Suprapubic skin (tissue), 4 donors: ENCODE results near the gene LEFTY1. TPM values are rescaled to one million over a fixed set of nuclear protein-coding genes. Genes with fewer than 3 reads are reported as not detected.

ENCODE experiments used
- DNase-seq, 2 donors: peaks; one replicate each; pipeline ENCODE4 v3.0.0-alpha.2; 2019; ENCODE audit warnings: low spot score in 2 of 2
- H3K27ac ChIP-seq: fragments of 200-600 bp; sonication (generic); one replicate; pipeline ENCODE4 v1.5.1; 2019
- H3K27me3 ChIP-seq: fragments of 200-600 bp; sonication (generic); one replicate; pipeline ENCODE4 v1.5.1; 2019
- H3K36me3 ChIP-seq: fragments of 200-600 bp; sonication (generic); one replicate; pipeline ENCODE4 v1.5.1; 2019
- H3K4me1 ChIP-seq: fragments of 200-600 bp; sonication (generic); one replicate; pipeline ENCODE4 v1.5.1; 2019
- H3K4me3 ChIP-seq: fragments of 200-600 bp; sonication (generic); one replicate; pipeline ENCODE4 v1.5.1; 2019; ENCODE audit warnings: mild to moderate bottlenecking
- H3K9me3 ChIP-seq: fragments of 200-600 bp; sonication (generic); one replicate; pipeline ENCODE4 v1.5.1; 2019
- EP300 ChIP-seq: sonication (generic); formaldehyde crosslinking; IDR thresholded peaks from one replicate; pipeline ENCODE4 v1.6.1; 2017; ENCODE audit warnings: antibody characterized with exemption
- POLR2A ChIP-seq, 2 donors: fragments of 450-650 bp; IDR thresholded peaks; one replicate each; pipeline ENCODE4 v1.6.1; 2017; ENCODE audit warnings: antibody characterized with exemption in 2 of 2, mild to moderate bottlenecking in 2 of 2, moderate library complexity in 2 of 2
- POLR2AphosphoS5 ChIP-seq, 3 donors: sonication (generic); formaldehyde crosslinking; IDR thresholded peaks; one replicate each; pipeline ENCODE4 v1.6.1; 2017; ENCODE audit warnings: antibody characterized with exemption in 3 of 3
- WGBS: methylation state at CpG from one replicate; pipeline ENCODE4 v1.1.5; 2018; 5-methylcytosine and 5-hydroxymethylcytosine counted together
- total RNA-seq, 4 donors: library from RNA; depleted of rRNA; stranded (reverse); fragments of >200 nt; gene quantifications; one replicate each; pipeline ENCODE4 v1.1.0, GENCODE V29; 2016
- TF ChIP-seq, protein P1 (sequence below), 2 donors: fragments of 200-600 bp in 1 of 2; fragments of 450-650 bp in 1 of 2; sonication (generic) in 1 of 2; IDR thresholded peaks; one replicate each; pipeline ENCODE4 v1.5.1; 2016 to 2019; ENCODE audit warnings: antibody characterized with exemption in 2 of 2, mild to moderate bottlenecking in 1 of 2, moderate library complexity in 1 of 2

Gene LEFTY1
- total RNA-seq, 4 donors from 2014 or later = not detected

DNA sequence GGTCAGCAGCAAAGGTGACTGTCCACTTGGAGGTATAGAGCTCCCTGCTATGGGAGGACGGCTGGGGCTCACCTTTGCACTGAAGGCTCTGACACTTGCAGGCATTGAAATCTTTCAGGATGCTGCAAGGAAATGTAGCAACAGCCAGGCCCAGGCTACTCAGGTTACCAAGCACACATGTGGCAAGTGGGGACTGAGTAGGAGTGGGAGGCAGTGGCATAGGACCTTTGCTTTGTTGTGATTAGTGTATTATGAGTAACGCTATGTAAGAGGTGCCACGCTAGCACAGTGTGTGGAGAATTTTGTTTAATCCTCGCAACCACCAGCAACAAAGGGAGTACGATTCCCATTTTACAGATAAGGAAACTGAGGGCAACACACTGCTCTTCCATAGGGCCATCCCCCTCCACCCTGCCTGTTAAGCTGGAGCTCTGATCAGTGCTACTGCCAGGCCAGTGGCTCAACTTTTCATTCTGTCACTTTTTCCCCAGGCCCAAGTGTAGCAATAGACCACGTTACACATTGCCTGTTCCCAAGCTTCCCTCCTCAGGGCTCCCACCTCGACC is 28.0 kb downstream of the LEFTY1 start:
- no peak for DNase-seq
- Histone ChIP-seq H3K27ac (no peak overlapping the region), H3K36me3 (peaks cover 94% of the 10 kb centered on the region), H3K27me3 (no peaks in the 10 kb centered on the region), H3K9me3 (no peaks in the 10 kb centered on the region), H3K4me3 (no peak overlapping the region), H3K4me1 (no peaks in the 10 kb centered on the region)
- 95% methylated on average over 6 of the region's 7 CpGs for WGBS
- TF ChIP-seq POLR2AphosphoS5 (IDR thresholded peaks at IDR 0.05) = no peak
- TF ChIP-seq EP300 = no peak
- TF ChIP-seq, protein P1, sequence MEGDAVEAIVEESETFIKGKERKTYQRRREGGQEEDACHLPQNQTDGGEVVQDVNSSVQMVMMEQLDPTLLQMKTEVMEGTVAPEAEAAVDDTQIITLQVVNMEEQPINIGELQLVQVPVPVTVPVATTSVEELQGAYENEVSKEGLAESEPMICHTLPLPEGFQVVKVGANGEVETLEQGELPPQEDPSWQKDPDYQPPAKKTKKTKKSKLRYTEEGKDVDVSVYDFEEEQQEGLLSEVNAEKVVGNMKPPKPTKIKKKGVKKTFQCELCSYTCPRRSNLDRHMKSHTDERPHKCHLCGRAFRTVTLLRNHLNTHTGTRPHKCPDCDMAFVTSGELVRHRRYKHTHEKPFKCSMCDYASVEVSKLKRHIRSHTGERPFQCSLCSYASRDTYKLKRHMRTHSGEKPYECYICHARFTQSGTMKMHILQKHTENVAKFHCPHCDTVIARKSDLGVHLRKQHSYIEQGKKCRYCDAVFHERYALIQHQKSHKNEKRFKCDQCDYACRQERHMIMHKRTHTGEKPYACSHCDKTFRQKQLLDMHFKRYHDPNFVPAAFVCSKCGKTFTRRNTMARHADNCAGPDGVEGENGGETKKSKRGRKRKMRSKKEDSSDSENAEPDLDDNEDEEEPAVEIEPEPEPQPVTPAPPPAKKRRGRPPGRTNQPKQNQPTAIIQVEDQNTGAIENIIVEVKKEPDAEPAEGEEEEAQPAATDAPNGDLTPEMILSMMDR (IDR thresholded peaks at IDR 0.05) = no peak
- no peak for TF ChIP-seq POLR2A (IDR thresholded peaks at IDR 0.05)

DNA sequence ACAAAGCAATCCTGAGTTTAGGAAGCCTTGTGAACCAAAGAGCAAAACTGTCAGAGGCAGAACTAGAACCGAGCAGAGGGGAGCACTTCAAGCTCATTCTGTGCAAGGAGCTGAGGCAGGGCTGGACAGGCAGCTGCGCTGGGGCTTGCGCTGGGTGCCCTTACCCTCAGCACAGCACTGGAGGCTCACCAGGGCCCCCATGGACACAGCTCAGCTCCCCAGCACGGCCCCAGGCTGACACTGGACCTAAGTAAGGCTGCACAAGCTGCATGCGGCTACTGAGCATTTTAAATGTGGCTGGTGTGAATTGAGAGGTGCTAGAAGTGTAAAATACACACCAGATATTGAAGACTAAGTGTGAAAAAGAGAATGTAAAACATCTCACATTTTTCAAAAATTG is 28.8 kb downstream of the LEFTY1 start:
- Histone ChIP-seq H3K4me3 (no peak overlapping the region), H3K27ac (no peak overlapping the region), H3K9me3 (no peaks in the 10 kb centered on the region), H3K4me1 (no peaks in the 10 kb centered on the region), H3K36me3 (peaks cover 92% of the 10 kb centered on the region), H3K27me3 (no peaks in the 10 kb centered on the region)
- DNase-seq = no peak
- TF ChIP-seq, protein P1 (IDR thresholded peaks at IDR 0.05) = no peak
- TF ChIP-seq POLR2AphosphoS5 (IDR thresholded peaks at IDR 0.05) = no peak
- no peak for TF ChIP-seq POLR2A (IDR thresholded peaks at IDR 0.05)
- TF ChIP-seq EP300 = no peak
- WGBS = 91% methylated on average over 5 of the region's 5 CpGs

DNA sequence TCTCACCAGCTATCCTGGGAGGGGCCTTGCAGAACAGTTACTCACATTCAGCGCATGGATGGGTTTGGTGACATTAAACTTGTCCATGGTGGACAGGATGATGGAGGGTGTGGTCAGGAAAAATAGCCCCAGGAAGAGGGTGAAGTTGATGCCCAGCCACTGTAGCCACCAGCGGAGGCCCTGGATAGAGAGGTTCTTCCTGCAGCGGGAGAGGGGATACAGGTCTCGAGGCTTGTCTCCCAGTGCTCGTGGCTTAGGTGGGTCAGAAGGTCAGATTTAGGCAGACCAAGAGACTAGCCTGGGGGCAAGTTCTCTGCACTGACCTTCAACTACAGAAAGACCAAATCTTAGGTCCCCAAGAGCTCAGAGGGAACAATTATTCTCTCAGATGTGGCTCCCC is 29.8 kb downstream of the LEFTY1 start:
- WGBS = 95% methylated on average over 2 of the region's 5 CpGs
- no peak overlapping the region for H3K27ac ChIP-seq
- no peaks in the 10 kb centered on the region for H3K27me3 ChIP-seq
- H3K4me1 ChIP-seq = no peaks in the 10 kb centered on the region
- H3K36me3 ChIP-seq = peaks cover 92% of the 10 kb centered on the region
- H3K4me3 ChIP-seq = no peak overlapping the region
- TF ChIP-seq POLR2A (IDR thresholded peaks at IDR 0.05) (no peak), EP300 (no peak), POLR2AphosphoS5 (IDR thresholded peaks at IDR 0.05) (no peak)
- TF ChIP-seq, protein P1 (IDR thresholded peaks at IDR 0.05) = no peak
- no peak for DNase-seq
- H3K9me3 ChIP-seq = no peaks in the 10 kb centered on the region

DNA sequence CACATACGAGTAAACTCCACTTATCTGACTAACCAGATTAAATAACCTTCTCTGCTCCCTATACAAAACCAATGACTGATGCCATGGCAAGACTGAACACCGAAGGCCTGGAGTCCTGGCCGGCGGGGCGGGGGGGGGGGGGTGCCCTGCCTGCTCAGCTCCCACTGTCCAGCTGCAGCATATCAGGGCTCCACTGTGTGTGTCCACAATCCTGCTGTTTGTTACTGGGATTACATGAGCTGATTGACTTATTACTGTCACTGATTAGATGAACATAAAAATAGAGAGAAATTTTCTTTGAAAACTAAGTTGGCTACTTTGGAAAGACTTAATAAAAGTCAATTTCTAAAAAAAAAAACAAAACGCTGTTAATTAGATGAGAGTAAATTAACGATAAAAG is 31.7 kb downstream of the LEFTY1 start:
- no peaks in the 10 kb centered on the region for H3K27me3 ChIP-seq
- no peak overlapping the region for H3K27ac ChIP-seq
- peaks cover 92% of the 10 kb centered on the region for H3K36me3 ChIP-seq
- DNase-seq = no peak
- WGBS = 59% methylated on average over 7 of the region's 7 CpGs
- no peaks in the 10 kb centered on the region for H3K4me1 ChIP-seq
- TF ChIP-seq EP300 = no peak
- no peak for TF ChIP-seq POLR2A (IDR thresholded peaks at IDR 0.05)
- TF ChIP-seq, protein P1 (IDR thresholded peaks at IDR 0.05) = no peak
- no peak for TF ChIP-seq POLR2AphosphoS5 (IDR thresholded peaks at IDR 0.05)
- H3K9me3 ChIP-seq = no peaks in the 10 kb centered on the region
- no peak overlapping the region for H3K4me3 ChIP-seq

DNA sequence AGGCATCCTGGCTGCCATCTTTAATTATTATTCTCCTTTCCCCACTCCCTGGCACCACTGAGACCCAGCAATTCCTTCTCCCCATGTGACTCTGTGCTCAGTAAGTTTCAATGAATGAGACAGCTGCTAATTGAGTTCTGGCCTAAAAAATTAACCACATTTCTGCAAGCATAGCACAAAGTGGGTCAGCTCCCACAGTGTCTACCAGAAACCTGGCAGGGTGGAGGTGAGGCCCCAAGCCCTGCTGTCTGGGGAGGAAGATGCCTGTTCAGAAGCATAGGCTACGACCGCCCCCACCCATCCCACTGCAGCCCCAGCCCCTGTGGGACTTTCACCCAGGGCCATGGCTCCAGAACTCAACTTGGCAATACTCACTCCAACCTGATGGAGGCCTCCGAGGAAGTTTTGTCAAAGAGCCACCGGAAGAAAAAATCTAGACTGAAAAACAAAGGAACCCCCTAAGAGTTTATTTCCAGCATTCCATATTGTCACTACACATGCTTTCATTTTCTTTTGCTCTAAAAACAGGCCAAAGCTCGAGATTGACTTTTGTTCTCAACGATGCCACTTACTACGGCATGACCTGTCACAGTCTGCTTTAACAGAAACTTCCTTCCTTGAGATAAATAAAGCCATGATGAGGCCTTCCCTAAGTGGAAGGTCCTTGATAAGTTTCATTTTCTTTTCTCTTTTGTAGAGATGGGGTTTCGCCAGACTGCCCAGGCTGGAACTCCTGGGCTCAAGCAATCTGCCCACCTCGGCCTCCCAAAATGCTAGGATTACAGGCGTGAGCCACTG is 33.2 kb downstream of the LEFTY1 start:
- Histone ChIP-seq H3K27ac (no peak overlapping the region), H3K36me3 (peaks cover 92% of the 10 kb centered on the region)
- 76% methylated on average over 10 of the region's 10 CpGs for WGBS

More for the DNA sequence above, 33.2 kb downstream of the LEFTY1 start:
- no peaks in the 10 kb centered on the region for H3K4me1 ChIP-seq
- H3K27me3 ChIP-seq = no peaks in the 10 kb centered on the region
- TF ChIP-seq, protein P1 (IDR thresholded peaks at IDR 0.05) = no peak
- no peak for TF ChIP-seq EP300
- TF ChIP-seq POLR2AphosphoS5 (IDR thresholded peaks at IDR 0.05) = no peak
- no peak for TF ChIP-seq POLR2A (IDR thresholded peaks at IDR 0.05)
- H3K4me3 ChIP-seq = no peak overlapping the region
- H3K9me3 ChIP-seq = no peaks in the 10 kb centered on the region
- DNase-seq = no peak
